SK-N-SH (cell line): ENCODE data around the gene RIPPLY3. TPM values are rescaled to one million over a fixed set of nuclear protein-coding genes. Genes with fewer than 3 reads are reported as not detected.

Experiments
- CTCF ChIA-PET: fragments of 300-600, 350-600 bp; formaldehyde crosslinking; extraction: SDS; loops from one replicate; lab custom pipeline; 2021; lab: Yijun Ruan, JAX
- POLR2A ChIA-PET: fragments of 350-600 bp; sonication (Branson Sonifier 250); formaldehyde crosslinking; extraction: SDS; loops from one replicate; lab custom pipeline; 2020; ENCODE audit warnings: antibody characterized with exemption, inconsistent platforms; lab: Yijun Ruan, JAX
- DNase-seq: peaks from one replicate; pipeline ENCODE4 v3.0.0; 2012
- H2AFZ ChIP-seq: fragments of 200-600 bp; sonication (generic); 2 replicates; pipeline ENCODE4 v1.8.1; 2016; ENCODE audit warnings: antibody characterized with exemption, mild to moderate bottlenecking, low read depth
- H3F3A ChIP-seq: fragments of 200-600 bp; sonication (generic); replicated peaks from 2 replicates; pipeline ENCODE3; 2016; ENCODE audit warnings: antibody characterized with exemption, mild to moderate bottlenecking; ENCODE audit not compliant: insufficient read depth
- H3K27ac ChIP-seq, 2 experiments: fragments of 200-500 bp in 1 of 2; fragments of 200-600 bp in 1 of 2; sonication (Bioruptor generic) in 1 of 2; sonication (generic), shearing (Covaris generic) in 1 of 2; 2 replicates each; pipeline versions ENCODE4 v1.5.1 to v1.6.1; 2014 to 2016; ENCODE audit warnings: low read depth in 2 of 2, inconsistent platforms in 1 of 2, low read length in 1 of 2, mild to moderate bottlenecking in 1 of 2, mixed read lengths in 1 of 2
- H3K27me3 ChIP-seq: fragments of 200-600 bp; sonication (generic), shearing (Covaris generic); 2 replicates; pipeline ENCODE4 v1.6.1; 2016; ENCODE audit warnings: mixed run types; ENCODE audit not compliant: insufficient read depth
- H3K36me3 ChIP-seq, 2 experiments: fragments of 200-500 bp in 1 of 2; fragments of 200-600 bp in 1 of 2; sonication (Bioruptor generic) in 1 of 2; sonication (generic) in 1 of 2; replicated peaks in 1 of 2; 2 replicates each; pipeline versions ENCODE3 to v1.5.1; 2014 to 2016; ENCODE audit warnings: low read length in 1 of 2, mild to moderate bottlenecking in 1 of 2; ENCODE audit not compliant: insufficient read depth in 2 of 2, control insufficient read depth in 1 of 2
- H3K4me1 ChIP-seq, 2 experiments: fragments of 200-500 bp in 1 of 2; fragments of 200-600 bp in 1 of 2; sonication (Bioruptor generic) in 1 of 2; sonication (generic), shearing (Covaris generic) in 1 of 2; 2 replicates each; pipeline versions ENCODE4 v1.5.1 to v1.6.1; 2014 to 2016; ENCODE audit warnings: low read depth in 1 of 2, low read length in 1 of 2, mixed run types in 1 of 2; ENCODE audit not compliant: insufficient read depth in 2 of 2, control insufficient read depth in 1 of 2
- H3K4me2 ChIP-seq: fragments of 200-600 bp; sonication (generic), shearing (Covaris generic); 2 replicates; pipeline ENCODE4 v1.6.1; 2017; ENCODE audit warnings: mixed run types
- H3K4me3 ChIP-seq, 2 experiments: fragments of 200-500 bp in 1 of 2; fragments of 200-600 bp in 1 of 2; sonication (Bioruptor generic) in 1 of 2; sonication (generic), shearing (Covaris generic) in 1 of 2; 2 replicates each; pipeline versions ENCODE4 v1.5.1 to v1.8.1; 2014 to 2016; ENCODE audit warnings: low read depth in 2 of 2, inconsistent platforms in 1 of 2, low read length in 1 of 2, mild to moderate bottlenecking in 1 of 2, mixed read lengths in 1 of 2, moderate library complexity in 1 of 2
- H3K79me2 ChIP-seq: fragments of 200-600 bp; sonication (generic); 2 replicates; pipeline ENCODE4 v1.8.1; 2017; ENCODE audit warnings: mild to moderate bottlenecking; ENCODE audit not compliant: insufficient read depth
- H3K9ac ChIP-seq: fragments of 200-600 bp; sonication (generic); 2 replicates; pipeline ENCODE4 v1.6.1; 2017; ENCODE audit warnings: mixed run types
- H3K9me2 ChIP-seq: fragments of 200-600 bp; sonication (generic); 2 replicates; pipeline ENCODE4 v1.6.1; 2017; ENCODE audit warnings: mixed run types
- H3K9me3 ChIP-seq: fragments of 200-600 bp; sonication (generic); 2 replicates; pipeline ENCODE4 v1.6.1; 2017; ENCODE audit warnings: mixed run types, mild to moderate bottlenecking, moderate library complexity
- H4K20me1 ChIP-seq: fragments of 200-600 bp; sonication (generic); 2 replicates; pipeline ENCODE4 v1.6.1; 2017; ENCODE audit warnings: mild to moderate bottlenecking, mixed run types; ENCODE audit not compliant: insufficient read depth
- CHD2 ChIP-seq: fragments of 150-350 bp; IDR thresholded peaks from 2 replicates; pipeline ENCODE4 v1.6.1; 2018; ENCODE audit warnings: low read length; ENCODE audit not compliant: partially characterized antibody
- CTCF ChIP-seq: fragments of 200-600 bp; sonication (generic); IDR thresholded peaks from 2 replicates; pipeline ENCODE4 v1.6.1; 2017; ENCODE audit warnings: antibody characterized with exemption, mild to moderate bottlenecking, moderate library complexity
- EP300 ChIP-seq, 2 experiments: IDR thresholded peaks; 2 replicates each; pipeline versions ENCODE4 v1.4.0 to v1.6.1; 2012; ENCODE audit warnings: borderline replicate concordance in 1 of 2, low read depth in 1 of 2, low read length in 1 of 2
- FOSL2 ChIP-seq: IDR thresholded peaks from 2 replicates; pipeline ENCODE4 v1.4.0; 2012; ENCODE audit warnings: low read depth, mild to moderate bottlenecking, moderate library complexity, borderline replicate concordance
- FOXJ3 ChIP-seq: sonication (generic); formaldehyde crosslinking; IDR thresholded peaks from 2 replicates; pipeline ENCODE4 v1.5.1; 2020; ENCODE audit warnings: mild to moderate bottlenecking, missing genetic modification reagents
- IRF3 ChIP-seq: fragments of 150-350 bp; IDR thresholded peaks from 2 replicates; pipeline ENCODE4 v1.6.1; 2016; ENCODE audit warnings: mild to moderate bottlenecking, low read depth, low read length
- JUND ChIP-seq: IDR thresholded peaks from 2 replicates; pipeline ENCODE4 v1.4.0; 2012
- MAX ChIP-seq: IDR thresholded peaks from 2 replicates; pipeline ENCODE4 v1.4.0; 2012; ENCODE audit warnings: low read depth
- MEF2A ChIP-seq: IDR thresholded peaks from 2 replicates; pipeline ENCODE4 v1.4.0; 2012; ENCODE audit warnings: low read depth, borderline replicate concordance
- MXI1 ChIP-seq: IDR thresholded peaks from 2 replicates; pipeline ENCODE4 v1.6.1; 2012; ENCODE audit warnings: mild to moderate bottlenecking, low read depth, low read length, improper control_type of control experiment
- PBX3 ChIP-seq: IDR thresholded peaks from 2 replicates; pipeline ENCODE4; 2012
- POLR2AphosphoS5 ChIP-seq: IDR thresholded peaks from 2 replicates; pipeline ENCODE4 v1.6.1; 2012; ENCODE audit warnings: low read depth, low read length
- RCOR1 ChIP-seq: fragments of 150-350 bp; IDR thresholded peaks from 2 replicates; pipeline ENCODE4 v1.6.1; 2017; ENCODE audit warnings: antibody characterized with exemption, low read length
- RXRA ChIP-seq: IDR thresholded peaks from 2 replicates; pipeline ENCODE4 v1.4.0; 2012; ENCODE audit warnings: low read depth, mild to moderate bottlenecking, borderline replicate concordance
- SIN3A ChIP-seq: IDR thresholded peaks from 2 replicates; pipeline ENCODE4 v1.6.1; 2012; ENCODE audit warnings: low read depth, mild to moderate bottlenecking, low read length, moderate library complexity, borderline replicate concordance
- SMC3 ChIP-seq: IDR thresholded peaks from 2 replicates; pipeline ENCODE4 v1.6.1; 2012; ENCODE audit warnings: low read depth, low read length, improper control_type of control experiment
- USF1 ChIP-seq: IDR thresholded peaks from 2 replicates; pipeline ENCODE4 v1.4.0; 2012; ENCODE audit warnings: low read depth, borderline replicate concordance
- USF2 ChIP-seq: fragments of 150-350 bp; IDR thresholded peaks from 2 replicates; pipeline ENCODE4 v1.6.1; 2017; ENCODE audit warnings: antibody characterized with exemption, low read length, low read depth, borderline replicate concordance
- ZBTB33 ChIP-seq: IDR thresholded peaks from 2 replicates; pipeline ENCODE4 v1.4.0; 2012; ENCODE audit warnings: low read depth, borderline replicate concordance
- WGBS: methylation state at CpG from one replicate; pipeline ENCODE4 v1.1.6; 2017; ENCODE audit warnings: low lambda C conversion rate; 5-methylcytosine and 5-hydroxymethylcytosine counted together
- polyA plus RNA-seq, 3 experiments: library from polyadenylated mRNA; depleted of rRNA; stranded (reverse); fragments of >200 nt; gene quantifications; 2 replicates each; pipeline ENCODE4 v1.2.3, GENCODE V29; 2012

Gene RIPPLY3
- polyA plus RNA-seq, 1 of the 3 experiments (the other 2 are of a cell fraction): 0.03 TPM

- 93% methylated on average over 2 of the region's 2 CpGs for WGBS
- Histone ChIP-seq H3K4me2 (no peak overlapping the region), H3F3A (peaks cover 10% of the 10 kb centered on the region), H3K27ac (no peak overlapping the region), H3K9me3 (no peaks in the 10 kb centered on the region), H3K36me3 (no peaks in the 10 kb centered on the region), H3K4me1 (peaks cover 9 to 15% of the 10 kb centered on the region in 2 experiments; a peak in 3 of 4 replicates), H3K27me3 (no peaks in the 10 kb centered on the region), H2AFZ (no peak overlapping the region), H3K4me3 (no peak overlapping the region), H4K20me1 (no peaks in the 10 kb centered on the region), H3K79me2 (no peaks in the 10 kb centered on the region), H3K9me2 (0 out of 2 replicates have a peak, but pooled peaks cover 3% of the 10 kb centered on the region), H3K9ac (no peak overlapping the region)
- no peak for TF ChIP-seq ZBTB33
- no peak for TF ChIP-seq PBX3
- TF ChIP-seq USF1: no peak
- TF ChIP-seq POLR2AphosphoS5: no peak
- no peak for TF ChIP-seq EP300 (IDR thresholded peaks at IDR 0.05; ENCODE audit: borderline replicate concordance in 1 of 2, low read depth in 1 of 2, low read length in 1 of 2)
- no peak for TF ChIP-seq USF2
- DNase-seq: no peak
- ChIA-PET POLR2A (no interaction called here), CTCF (interaction anchor here (0.8 kb wide), 1 partner anchor 81 kb away, joined by 3 read pairs; no protein-coding TSS in a partner anchor)
Observed at GRCh38 chr21:37058261-37058660, 51.8 kb downstream of the RIPPLY3 start.

- no peak for DNase-seq
- 82% methylated on average over 5 of the region's 5 CpGs for WGBS
- H4K20me1 ChIP-seq: no peaks in the 10 kb centered on the region
- CTCF ChIA-PET: interaction anchor here (1.6 to 1.8 kb wide), 2 partner anchors 49 to 68 kb away, joined by 3 to 5 read pairs; no protein-coding TSS in a partner anchor
- H3K79me2 ChIP-seq: no peaks in the 10 kb centered on the region
- peaks cover 9 to 20% of the 10 kb centered on the region in 2 experiments; a peak in 3 of 4 replicates for H3K4me1 ChIP-seq
- peaks cover 10% of the 10 kb centered on the region for H3F3A ChIP-seq
- no peak overlapping the region for H3K9ac ChIP-seq
- H3K27ac ChIP-seq: no peak overlapping the region
- H3K36me3 ChIP-seq: no peaks in the 10 kb centered on the region
- POLR2A ChIA-PET: no interaction called here
- no peaks in the 10 kb centered on the region for H3K9me2 ChIP-seq
- H2AFZ ChIP-seq: no peak overlapping the region
- no peaks in the 10 kb centered on the region for H3K9me3 ChIP-seq
- H3K4me3 ChIP-seq: no peak overlapping the region
- no peaks in the 10 kb centered on the region for H3K27me3 ChIP-seq
- H3K4me2 ChIP-seq: no peak overlapping the region
- no peak for TF ChIP-seq CHD2
- TF ChIP-seq MXI1: no peak
- TF ChIP-seq SIN3A: no peak
- no peak for TF ChIP-seq POLR2AphosphoS5
- no peak for TF ChIP-seq MAX
- TF ChIP-seq MEF2A: no peak
- TF ChIP-seq RCOR1: no peak
- TF ChIP-seq IRF3: no peak
- no peak for TF ChIP-seq RXRA
- no peak for TF ChIP-seq SMC3
- no peak for TF ChIP-seq JUND
- TF ChIP-seq FOSL2: no peak
- TF ChIP-seq FOXJ3 (CRISPR knock-in tag): no peak
- TF ChIP-seq CTCF: no peak
Observed at GRCh38 chr21:37059181-37059580, 52.7 kb downstream of the RIPPLY3 start.
